NOMO-1 treated with dmso at 0.1 percent for 144 hours (cell line): ENCODE measurements around the gene CDC25B.
A peak's percentile ranks its signal among the peaks of the same experiment; 100 is the strongest.
"Not testable (repeated sequence)": the region's sequence is repeated elsewhere in the genome, so short reads cannot be mapped to it uniquely, and the experiment has no call there.

Experiments used
- DNase-seq: peaks from one replicate; lab custom pipeline; 2025; ENCODE audit not compliant: unreplicated experiment; lab: John Stamatoyannopoulos, UW

The CDC25B gene

DNA sequence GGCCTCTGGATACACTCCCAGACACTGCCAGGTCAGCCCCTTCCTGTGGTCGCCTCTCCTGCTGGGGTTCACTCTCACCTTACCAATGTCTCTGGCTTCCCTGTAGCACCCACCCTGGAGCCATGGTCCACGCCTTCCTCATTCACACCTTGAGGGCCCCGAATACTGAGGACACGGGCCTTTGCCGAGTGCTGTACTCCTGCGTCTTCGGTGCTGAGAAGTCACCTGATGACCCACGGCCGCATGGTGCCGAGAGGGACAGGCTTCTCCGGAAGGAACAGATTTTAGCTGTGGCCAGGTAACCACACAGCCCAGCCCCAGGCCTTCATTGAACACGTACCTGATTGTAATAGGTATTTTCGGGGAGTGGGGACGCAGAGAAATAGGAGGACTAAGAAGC, 25.9 kb downstream of the CDC25B start:
- no peak for DNase-seq

DNA sequence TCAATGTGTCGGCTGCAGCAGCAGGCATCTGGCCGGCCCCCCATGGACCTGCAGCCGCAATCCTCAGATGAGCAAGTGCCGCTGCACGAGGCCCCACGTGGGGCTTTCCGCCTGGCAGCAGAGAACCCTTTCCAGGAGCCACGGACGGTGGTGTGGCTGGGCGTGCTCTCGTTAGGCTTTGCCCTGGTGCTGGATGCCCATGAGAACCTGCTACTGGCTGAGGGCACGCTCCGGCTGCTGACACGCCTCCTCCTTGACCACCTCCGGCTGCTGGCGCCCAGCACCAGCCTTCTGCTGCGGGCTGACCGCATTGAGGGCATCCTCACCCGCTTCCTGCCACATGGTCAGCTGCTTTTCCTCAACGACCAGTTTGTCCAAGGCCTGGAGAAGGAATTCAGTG, 27.8 kb downstream of the CDC25B start:
- DNase-seq: no peak

DNA sequence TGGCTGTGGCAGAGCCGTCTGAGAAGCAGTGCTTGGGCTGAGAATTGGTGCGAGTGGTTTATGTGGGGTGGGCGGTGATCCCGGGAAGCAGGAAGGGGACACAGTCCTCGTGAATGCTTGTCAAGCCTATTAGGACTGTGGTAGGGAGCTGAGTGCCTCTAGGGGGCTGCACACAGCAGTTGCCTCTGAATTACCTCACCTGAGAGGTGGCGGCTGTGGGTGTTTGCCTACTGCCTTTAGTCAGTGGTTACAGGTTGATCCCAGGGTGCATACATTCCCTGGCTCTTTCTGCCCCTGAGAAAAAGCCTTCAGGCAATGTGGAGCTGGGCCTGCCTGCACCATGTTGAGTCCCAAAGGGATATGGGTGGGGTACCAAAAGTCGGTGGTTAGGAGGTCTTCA, 29.4 kb downstream of the CDC25B start:
- no peak for DNase-seq

DNA sequence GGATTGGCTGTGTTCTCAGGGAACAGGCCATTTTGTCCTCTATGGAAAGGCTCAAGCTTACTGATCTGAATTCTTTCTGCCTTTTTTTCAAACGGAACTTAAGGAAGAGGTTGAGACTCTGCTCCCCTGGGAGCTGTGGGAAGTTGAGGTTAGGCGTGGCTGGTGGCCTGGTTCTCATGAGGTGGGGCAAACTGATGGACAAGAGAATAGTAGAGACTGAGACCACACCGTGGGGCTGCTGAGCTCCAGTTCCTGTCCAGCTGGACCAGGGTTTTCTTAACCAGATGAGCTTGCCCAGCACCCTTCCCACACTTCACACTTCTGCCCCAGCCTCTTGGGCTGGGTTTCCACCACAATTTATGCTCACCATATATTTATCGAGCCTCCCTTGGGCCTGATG, 30.3 kb downstream of the CDC25B start:
- DNase-seq: no peak

DNA sequence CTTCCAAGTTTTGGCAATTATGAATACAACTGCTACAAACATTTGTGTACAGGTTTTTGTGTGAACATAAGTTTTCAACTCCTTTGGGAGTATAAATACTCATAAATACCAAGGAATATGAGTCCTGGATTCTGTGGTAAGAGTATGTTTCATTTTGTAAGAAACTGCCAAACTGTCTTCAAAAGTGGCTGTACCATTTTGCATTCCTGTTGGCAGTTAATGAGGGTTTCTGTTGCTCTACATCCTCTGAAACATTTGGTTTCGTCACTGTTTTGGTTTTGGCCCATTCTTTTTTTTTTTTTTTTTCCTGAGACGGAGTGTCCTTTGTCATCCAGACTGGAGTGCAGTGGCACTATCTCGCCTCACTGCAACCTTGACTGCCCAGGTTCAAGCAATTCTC, 32.7 kb downstream of the CDC25B start:
- DNase-seq: no peak

DNA sequence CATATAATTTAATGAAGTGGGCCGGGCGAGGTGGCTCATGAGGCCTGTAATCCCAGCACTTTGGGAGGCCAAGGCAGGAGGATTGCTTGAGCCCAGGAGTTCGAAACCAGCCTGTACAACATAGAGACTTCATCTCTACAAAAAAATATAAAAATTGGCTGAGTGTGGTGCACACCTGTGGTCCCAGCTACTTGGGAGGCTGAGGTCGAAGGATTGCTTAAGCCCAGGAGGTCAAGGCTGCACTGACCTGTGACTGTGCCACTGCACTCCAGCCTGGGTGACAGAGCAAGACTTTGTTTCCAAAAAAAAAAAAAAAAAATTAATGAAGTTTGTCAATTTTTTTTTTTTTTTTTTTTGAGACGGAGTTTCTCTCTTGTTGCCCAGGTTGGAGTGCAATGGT, 33.8 kb downstream of the CDC25B start:
- DNase-seq: not testable (repeated sequence)

DNA sequence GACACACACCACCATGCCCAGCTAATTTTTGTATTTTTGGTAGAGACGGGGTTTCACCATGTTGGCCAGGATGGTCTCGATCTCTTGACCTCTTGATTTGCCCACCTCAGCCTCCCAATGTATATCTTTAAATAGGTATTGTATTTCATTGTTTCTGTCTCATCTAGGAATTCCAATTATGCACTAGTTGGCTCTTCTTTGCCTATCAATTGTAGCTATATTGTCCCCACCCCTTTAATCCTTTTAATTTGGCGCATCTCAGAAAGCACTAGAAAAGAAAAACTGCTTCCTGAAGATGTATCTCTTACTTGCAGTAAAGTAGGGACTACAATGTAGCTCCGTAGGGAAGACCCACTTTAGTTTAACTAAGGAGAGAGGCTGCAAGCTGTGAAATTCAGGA, 40.0 kb downstream of the CDC25B start:
- DNase-seq: no peak

DNA sequence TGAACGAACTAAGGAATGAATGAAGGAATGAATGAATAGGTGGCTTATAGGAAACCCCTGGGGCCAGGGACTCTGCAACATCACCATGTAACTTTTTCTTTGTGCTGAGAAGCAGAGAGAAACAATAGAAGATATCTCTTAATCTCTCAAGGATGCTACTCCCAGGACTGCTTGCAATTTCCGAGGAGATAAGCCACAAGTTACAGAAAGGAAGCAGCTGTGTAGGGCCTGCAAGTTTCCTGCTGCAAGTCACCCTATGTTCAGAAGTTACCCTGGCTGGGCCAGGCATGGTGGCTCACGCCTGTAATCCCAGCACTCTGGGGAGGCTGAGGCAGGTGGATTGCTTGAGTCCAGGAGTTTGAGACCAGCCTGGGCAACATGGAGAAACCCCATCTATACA, 43.2 kb downstream of the CDC25B start:
- no peak for DNase-seq

DNA sequence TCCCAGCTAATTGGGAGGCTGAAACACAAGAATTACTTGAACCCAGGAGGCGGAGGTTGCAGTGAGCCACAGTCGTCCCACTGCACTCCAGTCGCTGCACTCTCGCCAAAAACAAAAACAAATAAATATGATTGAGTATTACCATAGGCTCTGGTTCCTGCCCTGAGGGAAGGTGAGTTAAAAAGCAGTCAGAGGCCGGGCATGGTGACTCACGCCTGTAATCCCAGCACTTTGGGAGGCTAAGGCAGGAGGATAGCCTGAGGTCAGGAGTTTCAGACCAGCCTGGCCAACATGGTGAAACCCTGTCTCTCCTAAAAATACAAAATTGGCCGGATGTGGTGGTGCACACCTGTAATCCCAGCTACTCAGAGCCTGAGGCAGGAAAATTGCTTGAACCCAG, 44.1 kb downstream of the CDC25B start:
- not testable (repeated sequence) for DNase-seq

DNA sequence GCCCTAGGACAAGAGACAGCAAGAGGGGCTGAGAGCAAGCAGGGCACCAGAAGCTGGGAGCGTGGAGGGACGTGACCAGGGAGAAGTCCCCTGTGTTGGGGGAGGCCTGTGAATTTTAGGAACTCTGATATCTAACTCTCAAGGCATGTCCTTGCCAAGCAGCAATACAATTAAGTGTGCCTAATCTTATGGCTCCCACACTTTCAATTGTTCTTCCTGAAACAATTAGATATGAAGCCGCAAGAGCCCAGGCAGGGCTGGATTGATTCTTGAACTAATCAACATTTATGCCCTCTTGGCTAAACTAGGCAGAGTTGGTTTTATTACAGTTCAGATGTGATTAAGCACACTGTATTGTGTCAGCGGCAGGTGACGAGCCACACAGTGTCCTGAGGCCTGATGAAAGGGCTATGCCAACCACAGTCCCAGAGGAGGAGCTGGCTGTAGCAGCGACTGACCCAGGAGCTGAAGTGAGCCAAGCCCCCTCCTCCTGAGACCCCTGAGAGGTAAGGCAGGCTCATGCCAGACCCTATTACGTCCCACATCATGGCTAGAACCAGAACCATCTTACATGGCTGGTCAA, 46.3 kb downstream of the CDC25B start:
- DNase-seq: no peak

DNA sequence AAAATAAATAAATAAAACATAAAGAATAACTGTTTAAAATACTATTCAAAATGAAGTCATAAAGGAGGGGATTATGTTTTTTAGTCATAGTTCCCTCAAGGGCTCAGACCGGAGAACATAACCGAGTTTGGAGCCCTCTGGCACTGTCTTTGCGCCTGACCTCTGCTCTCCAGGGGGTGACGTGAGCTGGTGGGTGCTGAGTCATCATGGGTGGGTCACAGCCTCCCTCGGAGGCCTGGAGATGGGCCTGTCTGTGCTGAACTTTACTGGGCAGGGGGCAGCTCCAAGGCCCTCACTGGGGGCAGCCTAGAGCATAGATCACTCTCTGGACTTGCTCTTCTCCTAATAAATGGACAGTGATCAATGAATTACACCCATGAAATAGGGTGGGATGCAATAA, 47.4 kb downstream of the CDC25B start:
- DNase-seq: no peak

DNA sequence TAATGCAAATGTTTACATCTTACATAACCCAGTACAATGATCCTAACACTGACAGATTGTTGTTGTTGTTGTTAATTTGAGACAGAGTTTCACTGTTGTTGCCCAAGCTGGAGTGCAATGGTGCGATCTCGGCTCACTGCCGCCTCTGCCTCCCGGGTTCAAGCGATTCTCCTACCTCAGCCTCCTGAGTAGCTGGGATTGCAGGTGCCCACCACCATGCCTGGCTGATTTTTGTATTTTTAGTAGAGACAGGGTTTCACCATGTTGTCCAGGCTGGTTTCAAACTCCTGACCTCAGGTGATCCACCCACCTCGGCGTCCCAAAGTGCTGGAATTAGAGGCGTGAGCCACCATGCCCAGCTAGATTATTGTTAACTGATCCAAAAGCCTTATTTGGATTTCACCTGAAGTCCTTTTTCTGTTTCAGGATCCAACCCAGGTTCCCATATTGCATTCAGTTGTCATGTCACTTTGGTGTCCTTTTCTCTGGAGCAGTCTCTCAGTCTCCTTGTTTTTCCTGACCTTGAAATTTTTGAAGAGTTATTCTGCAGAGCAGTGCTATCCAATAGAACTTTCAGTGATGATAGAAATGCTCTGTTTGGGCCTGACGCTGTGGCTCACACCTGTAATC, 48.0 kb downstream of the CDC25B start:
- DNase-seq: not testable (repeated sequence)

DNA sequence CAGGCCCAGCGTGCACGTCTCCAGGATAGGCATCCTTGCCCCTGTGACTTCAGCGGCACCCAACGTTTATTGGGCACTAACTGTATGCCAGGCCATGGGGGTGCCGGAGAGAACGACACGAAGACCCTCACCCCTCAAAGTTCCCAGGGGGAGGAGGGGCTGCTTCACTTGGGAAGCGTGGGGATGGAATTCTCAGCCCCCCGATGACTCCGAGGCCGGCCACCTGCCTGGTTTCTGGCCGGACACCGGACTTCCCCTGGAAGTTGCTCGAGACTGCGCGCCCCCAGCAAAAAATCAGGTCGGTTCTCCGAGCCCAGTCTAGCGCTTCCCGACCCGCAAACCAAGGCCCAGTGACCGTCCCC, 50.2 kb downstream of the CDC25B start:
- DNase-seq: no peak

DNA sequence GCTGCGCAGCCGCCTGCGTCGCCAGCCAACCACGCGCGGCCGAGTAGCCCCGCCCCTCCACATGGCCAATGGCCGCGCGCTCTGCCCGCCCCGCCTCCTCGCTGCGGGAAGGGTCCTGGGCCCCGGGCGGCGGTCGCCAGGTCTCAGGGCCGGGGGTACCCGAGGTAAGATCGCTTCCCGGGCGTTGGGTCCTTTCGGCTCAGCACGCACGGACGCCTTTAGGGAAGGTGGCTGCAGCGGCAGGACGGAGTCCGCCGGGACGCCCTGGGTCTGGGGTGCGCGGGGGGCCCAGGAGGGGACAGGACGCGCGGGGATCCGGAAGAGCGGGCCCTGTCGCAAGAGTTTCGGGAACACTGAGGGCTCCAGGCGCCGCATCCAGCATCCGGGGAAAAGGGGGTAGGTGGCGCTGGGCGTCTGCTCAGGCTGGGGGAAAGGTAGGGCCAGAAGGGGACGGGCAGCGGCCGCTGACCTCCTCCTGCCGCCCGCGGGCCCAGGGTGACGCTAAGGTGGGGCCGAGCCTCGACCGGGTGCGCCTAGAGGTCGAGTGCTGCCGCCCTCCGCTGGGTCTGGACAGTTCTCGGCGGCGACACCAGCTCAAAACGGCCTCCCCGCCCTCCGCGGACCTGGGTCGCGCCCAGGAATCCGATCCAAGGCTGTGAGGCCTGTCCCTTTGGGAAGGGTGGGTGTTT, 50.8 kb downstream of the CDC25B start, which contains the start of gene MAVS:
MAVS (plus strand) TSS at position 95 of the 689 bp plus-strand sequence. CDS start 7,791 bp downstream, outside the sequence.
- peak; percentile 72 for DNase-seq

DNA sequence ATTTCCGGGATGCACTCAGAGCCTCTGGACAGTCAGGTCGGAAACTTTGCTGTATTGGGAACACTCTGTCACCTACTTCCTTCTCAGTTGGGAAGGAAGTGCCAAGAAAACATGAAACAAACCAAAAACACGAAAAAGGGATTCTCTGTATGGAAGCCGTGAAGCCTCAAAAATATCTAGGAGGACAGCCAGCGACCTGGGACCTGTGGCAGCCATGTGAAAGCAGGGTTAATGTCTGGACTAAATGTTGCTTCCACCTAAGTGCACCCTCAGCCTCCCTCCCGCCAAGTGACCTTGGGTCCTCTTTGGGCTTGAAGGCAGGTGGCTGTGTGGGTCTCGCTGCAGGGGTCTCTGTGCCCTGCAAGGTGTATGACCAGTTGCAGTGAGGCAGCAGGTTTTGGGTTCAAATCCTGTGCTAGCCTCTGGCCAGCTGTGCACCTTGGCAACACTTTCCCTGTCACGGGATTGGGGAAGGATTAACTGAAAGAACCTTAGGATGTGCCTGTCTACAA, 51.4 kb downstream of the CDC25B start:
- no peak for DNase-seq

DNA sequence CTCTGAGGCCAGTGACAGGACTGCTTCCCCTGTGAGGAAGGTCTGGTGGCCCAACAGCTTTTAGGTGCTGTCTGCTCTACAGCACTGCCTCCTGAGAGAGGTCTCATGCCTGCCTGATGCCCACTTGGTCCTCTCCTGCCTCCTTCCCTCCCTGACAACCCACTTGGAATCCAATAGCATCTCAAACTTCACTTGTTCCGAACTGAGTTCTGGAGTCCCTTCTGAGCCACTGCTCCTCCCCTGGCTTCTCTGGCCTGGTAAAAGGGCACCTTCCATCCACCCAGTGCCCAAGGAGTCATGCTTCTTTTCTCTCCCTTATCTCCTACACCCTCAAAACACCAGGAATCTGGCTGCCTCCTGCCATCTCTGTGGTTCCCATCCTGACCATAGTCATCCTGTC, 52.5 kb downstream of the CDC25B start:
- no peak for DNase-seq

DNA sequence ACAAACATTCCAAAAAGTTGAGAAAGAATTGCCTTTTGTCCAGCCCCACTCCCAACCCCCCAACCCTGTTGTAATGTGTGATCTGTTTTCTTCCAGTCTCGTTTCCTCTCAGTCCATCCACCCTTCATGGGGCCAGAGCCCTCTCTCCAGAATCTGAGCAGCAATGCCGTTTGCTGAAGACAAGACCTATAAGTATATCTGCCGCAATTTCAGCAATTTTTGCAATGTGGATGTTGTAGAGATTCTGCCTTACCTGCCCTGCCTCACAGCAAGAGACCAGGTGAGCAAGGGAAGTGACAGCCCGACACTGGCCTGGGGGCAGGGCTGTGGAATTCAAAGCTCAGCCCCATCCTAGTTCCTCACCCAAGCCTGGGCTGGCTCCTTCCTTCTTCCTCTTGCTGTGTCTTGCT, 58.4 kb downstream of the CDC25B start:
- DNase-seq: no peak
